ENCODE results near the gene GADD45GIP1. TPM values are rescaled to one million over a fixed set of nuclear protein-coding genes. Genes with fewer than 3 reads are reported as not detected.

GADD45GIP1 gene
- total RNA-seq, 4 donors from 2014 or later: 28.6 to 55.0 (median 33.6) TPM

- Histone ChIP-seq H3K9me3 (no peaks in the 10 kb centered on the region), H3K4me3 (no peak overlapping the region), H3K36me3 (no peaks in the 10 kb centered on the region), H3K27ac (peak overlapping the region; percentile 74 to 86 (median 76)), H3K27me3 (no peaks in the 10 kb centered on the region), H3K4me1 (peaks cover 16 to 28% (median 17%) of the 10 kb centered on the region in 4 donors)
- WGBS, 2 donors (ENCODE audit: low coverage in 1 of 2): 48 to 58% methylated on average over 3 to 12 of the region's 12 CpGs
- DNase-seq: peak; percentile 45
- in situ Hi-C loops (cut with MboI; ENCODE audit: low pct_ligation_motif_present in 1 of 4, low pct_unique_long_range_greater_than_20kb in 1 of 4, low sequenced_read_pairs in 3 of 4): no loop called here
- intact Hi-C loops (cut with DNase I; ENCODE audit: low total_unique reads): no loop called here
- TF ChIP-seq POLR2AphosphoS5 (IDR thresholded peaks at IDR 0.05) (no peak), POLR2A (IDR thresholded peaks at IDR 0.05) (no peak), EP300 (IDR thresholded peaks at IDR 0.05; ENCODE audit: low read depth) (no peak)
- TF ChIP-seq, protein P1, sequence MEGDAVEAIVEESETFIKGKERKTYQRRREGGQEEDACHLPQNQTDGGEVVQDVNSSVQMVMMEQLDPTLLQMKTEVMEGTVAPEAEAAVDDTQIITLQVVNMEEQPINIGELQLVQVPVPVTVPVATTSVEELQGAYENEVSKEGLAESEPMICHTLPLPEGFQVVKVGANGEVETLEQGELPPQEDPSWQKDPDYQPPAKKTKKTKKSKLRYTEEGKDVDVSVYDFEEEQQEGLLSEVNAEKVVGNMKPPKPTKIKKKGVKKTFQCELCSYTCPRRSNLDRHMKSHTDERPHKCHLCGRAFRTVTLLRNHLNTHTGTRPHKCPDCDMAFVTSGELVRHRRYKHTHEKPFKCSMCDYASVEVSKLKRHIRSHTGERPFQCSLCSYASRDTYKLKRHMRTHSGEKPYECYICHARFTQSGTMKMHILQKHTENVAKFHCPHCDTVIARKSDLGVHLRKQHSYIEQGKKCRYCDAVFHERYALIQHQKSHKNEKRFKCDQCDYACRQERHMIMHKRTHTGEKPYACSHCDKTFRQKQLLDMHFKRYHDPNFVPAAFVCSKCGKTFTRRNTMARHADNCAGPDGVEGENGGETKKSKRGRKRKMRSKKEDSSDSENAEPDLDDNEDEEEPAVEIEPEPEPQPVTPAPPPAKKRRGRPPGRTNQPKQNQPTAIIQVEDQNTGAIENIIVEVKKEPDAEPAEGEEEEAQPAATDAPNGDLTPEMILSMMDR (IDR thresholded peaks at IDR 0.05): no peak
These were observed 43.0 kb downstream of the GADD45GIP1 start for GRCh38 chr19:12913851-12914690.

DNA sequence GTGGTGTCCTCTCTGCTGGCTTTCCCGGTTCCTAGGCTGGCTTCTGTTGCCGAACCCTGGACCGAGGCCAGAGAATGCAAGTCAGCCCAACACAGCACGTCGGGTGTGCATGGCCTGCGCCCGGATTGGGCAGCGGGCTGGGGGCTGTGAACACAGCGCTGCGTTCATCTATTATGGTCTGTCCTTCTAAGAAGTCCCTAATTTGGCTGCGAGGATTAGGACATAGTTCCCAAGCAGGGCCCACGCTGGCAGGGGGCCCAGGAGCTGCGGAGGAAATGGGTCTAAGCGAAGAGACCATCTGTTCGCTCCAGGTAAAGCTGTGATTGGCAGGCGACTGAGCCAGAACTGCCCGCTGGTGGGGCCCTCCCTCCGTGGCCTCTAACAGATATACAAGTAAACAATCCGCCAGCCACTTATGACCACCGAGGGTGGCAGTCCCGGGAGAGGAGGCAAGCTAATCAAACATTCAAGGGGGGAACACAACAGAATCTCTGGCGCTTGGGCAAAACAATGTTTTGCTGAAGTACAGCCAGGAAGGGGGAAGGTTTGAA is 43.9 kb downstream of the GADD45GIP1 start:
- H3K36me3 ChIP-seq: no peaks in the 10 kb centered on the region
- TF ChIP-seq EP300 (IDR thresholded peaks at IDR 0.05; ENCODE audit: low read depth): no peak
- TF ChIP-seq POLR2AphosphoS5 (IDR thresholded peaks at IDR 0.05): peak; percentile 12 to 56 (median 42)
- intact Hi-C loops (cut with DNase I; ENCODE audit: low total_unique reads): no loop called here
- peak overlapping the region in 1 of 4 donors; percentile 9 for H3K4me3 ChIP-seq
- no peaks in the 10 kb centered on the region for H3K27me3 ChIP-seq
- H3K27ac ChIP-seq: peak overlapping the region; percentile 74 to 86 (median 76)
- H3K9me3 ChIP-seq: no peaks in the 10 kb centered on the region
- in situ Hi-C loops (cut with MboI; ENCODE audit: low pct_ligation_motif_present in 1 of 4, low pct_unique_long_range_greater_than_20kb in 1 of 4, low sequenced_read_pairs in 3 of 4): no loop called here
- DNase-seq: peak; percentile 66
- peaks cover 12 to 25% (median 15%) of the 10 kb centered on the region in 4 donors for H3K4me1 ChIP-seq
- WGBS, 2 donors (ENCODE audit: low coverage in 1 of 2): 30 to 36% methylated on average over 2 to 22 of the region's 22 CpGs

DNA sequence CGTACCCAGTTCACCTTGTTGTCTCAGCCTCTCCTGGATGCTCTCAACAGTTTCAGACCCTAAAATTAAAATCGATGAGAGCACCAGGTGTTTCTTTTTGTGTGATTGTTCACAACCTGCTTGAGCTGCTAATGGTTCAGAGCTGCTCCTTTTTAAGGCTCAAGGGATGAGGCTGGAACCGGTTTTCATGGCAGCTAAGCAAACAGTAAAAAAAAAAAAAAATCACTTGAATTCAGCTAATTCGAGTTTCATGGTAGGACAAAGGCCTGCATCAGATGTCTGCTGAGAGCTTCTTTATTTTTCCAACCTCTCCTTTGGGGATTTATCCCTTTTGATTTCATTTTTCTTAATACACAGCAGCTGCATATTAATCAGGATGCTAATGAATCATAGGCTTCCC is 44.5 kb downstream of the GADD45GIP1 start:
- intact Hi-C loops (cut with DNase I; ENCODE audit: low total_unique reads): no loop called here
- H3K4me3 ChIP-seq: peak overlapping the region in 1 of 4 donors; percentile 9
- TF ChIP-seq, protein P1 (IDR thresholded peaks at IDR 0.05): no peak
- TF ChIP-seq POLR2AphosphoS5 (IDR thresholded peaks at IDR 0.05) (no peak), POLR2A (IDR thresholded peaks at IDR 0.05) (no peak), EP300 (IDR thresholded peaks at IDR 0.05; ENCODE audit: low read depth) (no peak)

DNA sequence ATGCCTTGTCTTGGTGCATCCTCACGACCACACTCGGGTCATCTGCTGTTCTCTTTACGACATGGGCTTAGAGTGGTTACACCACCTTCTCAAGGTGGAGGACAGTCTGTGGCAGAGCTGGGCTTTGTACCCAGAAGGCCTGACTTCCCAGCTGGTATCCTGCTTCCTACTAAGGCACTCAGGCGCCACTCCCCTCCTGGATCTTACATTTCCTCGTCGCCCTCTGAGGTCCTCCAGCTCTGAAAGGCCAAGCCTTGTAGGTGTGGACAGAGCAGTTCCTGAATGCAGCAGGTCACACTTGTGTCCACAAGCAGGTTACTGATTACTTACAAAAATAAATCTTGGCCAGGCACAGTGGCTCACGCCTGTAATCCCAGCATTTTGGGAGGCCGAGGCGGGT is 49.9 kb downstream of the GADD45GIP1 start:
- intact Hi-C loops (cut with DNase I; ENCODE audit: low total_unique reads): no loop called here
- no peaks in the 10 kb centered on the region for H3K27me3 ChIP-seq
- no peak overlapping the region for H3K27ac ChIP-seq
- 72 to 81% methylated on average over 3 to 9 of the region's 9 CpGs for WGBS, 2 donors (ENCODE audit: low coverage in 1 of 2)
- no peak for DNase-seq
- in situ Hi-C loops (cut with MboI; ENCODE audit: low pct_ligation_motif_present in 1 of 4, low pct_unique_long_range_greater_than_20kb in 1 of 4, low sequenced_read_pairs in 3 of 4): no loop called here
- no peaks in the 10 kb centered on the region for H3K9me3 ChIP-seq
- H3K4me3 ChIP-seq: no peak overlapping the region
- H3K4me1 ChIP-seq: peaks cover 0 to 3% (median 2%) of the 10 kb centered on the region in 4 donors
- H3K36me3 ChIP-seq: no peaks in the 10 kb centered on the region
- TF ChIP-seq EP300 (IDR thresholded peaks at IDR 0.05; ENCODE audit: low read depth) (no peak), POLR2AphosphoS5 (IDR thresholded peaks at IDR 0.05) (no peak), POLR2A (IDR thresholded peaks at IDR 0.05) (no peak)
- TF ChIP-seq, protein P1 (IDR thresholded peaks at IDR 0.05): no peak

More for the DNA sequence above, 44.5 kb downstream of the GADD45GIP1 start:
- 37 to 47% methylated on average over 3 to 4 of the region's 4 CpGs for WGBS, 2 donors (ENCODE audit: low coverage in 1 of 2)
- no peak for DNase-seq
- H3K27me3 ChIP-seq: no peaks in the 10 kb centered on the region
- no peaks in the 10 kb centered on the region for H3K9me3 ChIP-seq
- H3K4me1 ChIP-seq: peaks cover 12 to 25% (median 15%) of the 10 kb centered on the region in 4 donors
- in situ Hi-C loops (cut with MboI; ENCODE audit: low pct_ligation_motif_present in 1 of 4, low pct_unique_long_range_greater_than_20kb in 1 of 4, low sequenced_read_pairs in 3 of 4): no loop called here
- peak overlapping the region; percentile 74 to 86 (median 76) for H3K27ac ChIP-seq
- no peaks in the 10 kb centered on the region for H3K36me3 ChIP-seq

Small RNAs within 50 kb of the gene (small RNA-seq; reads per million reads assigned to genes)
- 0 to 0.42 (median 0.14) reads per million in 4 donors for gene MIR5695
- gene MIR6515: 0 to 0.70 (median 0.14) reads per million in 4 donors

Other genes with a start within 250 kb of the GADD45GIP1 start
- 100 to 1,000 TPM in 1 of 4 donors, 10 to 100 TPM in 3; 39.2 to 128 (median 62.7) TPM for gene TNPO2, start 233.3 kb downstream of the GADD45GIP1 start, total RNA-seq
- 100 to 1,000 TPM; 295 to 760 (median 327) TPM for gene TRIR, start 222.5 kb downstream of the GADD45GIP1 start, total RNA-seq
- gene GET3, start 219.7 kb downstream of the GADD45GIP1 start, total RNA-seq: 10 to 100 TPM; 18.3 to 75.2 (median 43.6) TPM
- gene BEST2, start 205.4 kb downstream of the GADD45GIP1 start, total RNA-seq: 100 to 1,000 TPM; 121 to 325 (median 141) TPM
- 100 to 1,000 TPM; 138 to 387 (median 215) TPM for gene HOOK2, start 181.7 kb downstream of the GADD45GIP1 start, total RNA-seq
- 100 to 1,000 TPM; 386 to 857 (median 664) TPM for gene JUNB, start 165.7 kb downstream of the GADD45GIP1 start, total RNA-seq
- 100 to 1,000 TPM; 172 to 357 (median 198) TPM for gene PRDX2, start 155.4 kb downstream of the GADD45GIP1 start, total RNA-seq
- gene THSD8, start 155.2 kb downstream of the GADD45GIP1 start, total RNA-seq: 1 to 10 TPM in 1 of 4 donors, not detected in 3; 1.6 TPM
- gene RNASEH2A, start 150.6 kb downstream of the GADD45GIP1 start, total RNA-seq: 10 to 100 TPM in 1 of 4 donors, 1 to 10 TPM in 2, not detected in 1; 2.7 to 17.5 (median 4.0) TPM
- gene RTBDN, start 122.6 kb downstream of the GADD45GIP1 start, total RNA-seq: not detected
- 1 to 10 TPM in 1 of 4 donors, under 1 TPM in 2, not detected in 1; 0.64 to 2.4 (median 0.82) TPM for gene MAST1, start 118.7 kb downstream of the GADD45GIP1 start, total RNA-seq
- gene DNASE2, start 75.8 kb downstream of the GADD45GIP1 start, total RNA-seq: 10 to 100 TPM; 24.6 to 34.4 (median 34.4) TPM
- under 1 TPM in 1 of 4 donors, not detected in 3; 0.32 TPM for gene KLF1, start 70.0 kb downstream of the GADD45GIP1 start, total RNA-seq
- 10 to 100 TPM in 3 of 4 donors, 1 to 10 TPM in 1; 1.9 to 43.4 (median 33.2) TPM for gene GCDH, start 66.1 kb downstream of the GADD45GIP1 start, total RNA-seq
- under 1 TPM in 1 of 4 donors, not detected in 3; 0.68 TPM for gene SYCE2, start 37.9 kb downstream of the GADD45GIP1 start, total RNA-seq
- gene FARSA, start 23.5 kb downstream of the GADD45GIP1 start, total RNA-seq: 10 to 100 TPM; 18.0 to 40.8 (median 32.6) TPM
- 100 to 1,000 TPM; 181 to 444 (median 317) TPM for gene CALR, start 18.6 kb downstream of the GADD45GIP1 start, total RNA-seq
- 10 to 100 TPM; 57.9 to 87.9 (median 75.9) TPM for gene RAD23A, start 11.4 kb downstream of the GADD45GIP1 start, total RNA-seq
- gene DAND5, start 12.4 kb upstream of the GADD45GIP1 start, total RNA-seq: under 1 TPM in 2 of 4 donors, not detected in 2; 0.27 to 0.32 TPM
- gene NFIX, start 38.3 kb upstream of the GADD45GIP1 start, total RNA-seq: 10 to 100 TPM; 25.4 to 53.1 (median 29.3) TPM
- gene LYL1, start 145.6 kb upstream of the GADD45GIP1 start, total RNA-seq: 10 to 100 TPM in 3 of 4 donors, 1 to 10 TPM in 1; 4.5 to 33.4 (median 16.7) TPM
- gene TRMT1, start 159.5 kb upstream of the GADD45GIP1 start, total RNA-seq: 100 to 1,000 TPM in 1 of 4 donors, 10 to 100 TPM in 3; 26.6 to 199 (median 60.7) TPM
- gene NACC1, start 161.0 kb upstream of the GADD45GIP1 start, total RNA-seq: 10 to 100 TPM; 31.6 to 54.2 (median 36.5) TPM
- 100 to 1,000 TPM in 1 of 4 donors, 10 to 100 TPM in 3; 69.7 to 164 (median 84.2) TPM for gene STX10, start 193.2 kb upstream of the GADD45GIP1 start, total RNA-seq
- gene IER2, start 193.2 kb upstream of the GADD45GIP1 start, total RNA-seq: 100 to 1,000 TPM; 184 to 503 (median 244) TPM